Measurements from ENCODE around the gene CAPN2.

CAPN2 gene

DNA sequence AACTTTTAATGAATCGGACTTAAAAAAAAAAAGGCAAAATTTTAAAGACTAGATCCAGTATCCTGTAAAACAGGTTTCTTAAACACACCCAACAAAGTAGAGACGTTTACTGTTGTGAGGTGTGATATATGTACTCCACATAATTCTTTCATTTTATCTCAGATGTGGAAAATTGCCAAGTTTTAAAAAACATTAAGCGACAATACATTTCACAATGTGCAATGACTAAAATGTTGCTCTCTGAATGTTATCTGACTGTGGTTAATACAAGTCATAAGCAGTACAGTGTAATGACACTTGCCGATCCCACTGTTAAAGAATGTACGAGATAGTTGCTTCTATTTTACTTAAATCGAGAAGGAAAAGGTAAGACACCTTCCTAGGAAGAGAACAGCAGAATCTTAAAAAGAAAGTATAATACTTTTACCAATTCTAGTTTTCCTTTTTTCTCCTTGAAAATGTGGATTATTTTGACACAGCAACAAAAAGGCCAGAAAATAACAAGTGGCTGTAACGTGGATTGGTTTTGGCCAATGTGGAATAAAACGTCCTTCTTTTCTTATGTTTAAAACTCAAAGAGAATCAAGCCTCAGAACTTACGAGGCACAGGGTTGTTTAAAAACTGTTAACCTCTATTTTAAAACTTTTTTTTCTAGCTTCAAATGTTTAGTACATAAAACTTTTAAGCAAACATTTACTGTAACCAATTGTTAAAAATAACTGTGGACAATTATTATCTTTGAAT is 82.0 kb downstream of the CAPN2 start (continued):
- TF ChIP-seq, protein P1, sequence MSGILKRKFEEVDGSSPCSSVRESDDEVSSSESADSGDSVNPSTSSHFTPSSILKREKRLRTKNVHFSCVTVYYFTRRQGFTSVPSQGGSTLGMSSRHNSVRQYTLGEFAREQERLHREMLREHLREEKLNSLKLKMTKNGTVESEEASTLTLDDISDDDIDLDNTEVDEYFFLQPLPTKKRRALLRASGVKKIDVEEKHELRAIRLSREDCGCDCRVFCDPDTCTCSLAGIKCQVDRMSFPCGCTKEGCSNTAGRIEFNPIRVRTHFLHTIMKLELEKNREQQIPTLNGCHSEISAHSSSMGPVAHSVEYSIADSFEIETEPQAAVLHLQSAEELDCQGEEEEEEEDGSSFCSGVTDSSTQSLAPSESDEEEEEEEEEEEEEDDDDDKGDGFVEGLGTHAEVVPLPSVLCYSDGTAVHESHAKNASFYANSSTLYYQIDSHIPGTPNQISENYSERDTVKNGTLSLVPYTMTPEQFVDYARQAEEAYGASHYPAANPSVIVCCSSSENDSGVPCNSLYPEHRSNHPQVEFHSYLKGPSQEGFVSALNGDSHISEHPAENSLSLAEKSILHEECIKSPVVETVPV (CRISPR knock-in tag; IDR thresholded peaks at IDR 0.05): no peak

GRCh38 chr1:223796210-223796609 is 83.9 kb downstream of the CAPN2 start:
- no peak for TF ChIP-seq ZNF8 (CRISPR knock-in tag; IDR thresholded peaks at IDR 0.05)
- TF ChIP-seq ZNF565 (CRISPR knock-in tag; conservative IDR thresholded peaks at IDR 0.05; ENCODE audit: low read depth): no peak
- TF ChIP-seq ARNTL (CRISPR knock-in tag; IDR thresholded peaks at IDR 0.05; ENCODE audit: borderline replicate concordance, low read depth): no peak
- TF ChIP-seq, protein P1 (CRISPR knock-in tag; IDR thresholded peaks at IDR 0.05): no peak
- no peak for TF ChIP-seq TCF4 (CRISPR knock-in tag; IDR thresholded peaks at IDR 0.05; ENCODE audit: borderline replicate concordance)
- no peak for TF ChIP-seq ESRRG (CRISPR knock-in tag; IDR thresholded peaks at IDR 0.05)
- TF ChIP-seq SNAI2 (CRISPR knock-in tag; IDR thresholded peaks at IDR 0.05): no peak
- no peak for TF ChIP-seq PATZ1 (CRISPR knock-in tag; IDR thresholded peaks at IDR 0.05; ENCODE audit: borderline replicate concordance)
- no peak for TF ChIP-seq TOX (CRISPR knock-in tag; IDR thresholded peaks at IDR 0.05; ENCODE audit: borderline replicate concordance)
- no peak for TF ChIP-seq PPARA (CRISPR knock-in tag; IDR thresholded peaks at IDR 0.05; ENCODE audit: borderline replicate concordance)
- no peak for TF ChIP-seq CSDC2 (CRISPR knock-in tag; IDR thresholded peaks at IDR 0.05)
- TF ChIP-seq ISL1 (CRISPR knock-in tag; IDR thresholded peaks at IDR 0.05): no peak
- no peak for TF ChIP-seq BACH2 (CRISPR knock-in tag; IDR thresholded peaks at IDR 0.05; ENCODE audit: borderline replicate concordance)
- TF ChIP-seq RARB (CRISPR knock-in tag; IDR thresholded peaks at IDR 0.05): no peak
- no peak for TF ChIP-seq POU6F1 (CRISPR knock-in tag; IDR thresholded peaks at IDR 0.05; ENCODE audit: borderline replicate concordance, low read depth)
- no peak for TF ChIP-seq TSHZ2 (CRISPR knock-in tag; IDR thresholded peaks at IDR 0.05)
- TF ChIP-seq ZNF70 (CRISPR knock-in tag; IDR thresholded peaks at IDR 0.05): no peak
- ATAC-seq: no peak

DNA sequence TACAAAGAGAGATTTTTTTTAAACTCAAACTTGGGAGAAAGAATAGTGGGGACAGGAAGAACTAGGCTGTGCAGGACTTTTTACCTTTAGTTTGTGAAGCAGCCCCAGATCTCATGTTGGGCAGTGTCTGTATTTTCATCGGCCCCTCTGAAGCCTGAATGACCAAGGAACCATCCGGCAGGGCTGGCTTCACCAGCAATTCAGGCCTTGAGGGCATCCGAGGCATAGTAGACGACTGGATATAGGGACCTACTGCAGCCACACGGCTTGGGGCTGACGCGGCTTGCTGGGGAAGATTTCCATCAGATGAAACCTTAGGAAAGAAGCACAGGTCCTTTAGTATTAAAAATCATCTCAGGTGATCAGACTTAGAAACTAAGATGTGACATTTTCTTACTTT is 89.7 kb downstream of the CAPN2 start:
- TF ChIP-seq ZFP30 (CRISPR knock-in tag; IDR thresholded peaks at IDR 0.05) (no peak), ISL1 (CRISPR knock-in tag; IDR thresholded peaks at IDR 0.05) (no peak), PPARA (CRISPR knock-in tag; IDR thresholded peaks at IDR 0.05; ENCODE audit: borderline replicate concordance) (no peak)
- no peak for ATAC-seq

DNA sequence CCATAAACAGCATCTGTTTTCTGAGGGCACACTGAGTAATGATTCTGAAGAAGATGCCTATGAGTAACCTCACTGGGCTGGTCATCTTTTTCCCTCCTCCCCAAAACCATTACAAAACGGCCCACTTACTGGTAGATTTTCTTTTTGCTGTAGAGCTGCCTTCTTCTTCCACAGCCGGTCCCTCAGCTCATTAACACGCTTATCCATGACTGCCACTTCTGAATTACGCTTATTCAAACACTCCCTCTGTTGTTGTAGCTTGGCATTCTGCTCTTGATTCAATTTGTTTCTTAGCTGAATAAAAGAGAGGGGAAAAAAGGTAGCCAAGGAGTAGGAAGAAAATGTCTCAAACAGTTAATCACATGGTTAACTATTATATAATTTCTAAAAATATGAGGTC is 90.3 kb downstream of the CAPN2 start:
- TF ChIP-seq ARNTL (CRISPR knock-in tag; IDR thresholded peaks at IDR 0.05; ENCODE audit: borderline replicate concordance, low read depth): no peak
- no peak for TF ChIP-seq OSR1 (CRISPR knock-in tag; IDR thresholded peaks at IDR 0.05)
- no peak for TF ChIP-seq POU6F1 (CRISPR knock-in tag; IDR thresholded peaks at IDR 0.05; ENCODE audit: borderline replicate concordance, low read depth)
- TF ChIP-seq BACH2 (CRISPR knock-in tag; IDR thresholded peaks at IDR 0.05; ENCODE audit: borderline replicate concordance): no peak
- ATAC-seq: no peak

Measured in SK-N-SH treated with all-trans-retinoic acid at 6 μM for 48 hours (cell line).